Endothelial cell of umbilical vein (primary cell): ENCODE measurements around the gene ANKRD45.

Experiments
- CTCF ChIP-seq, 2 donors: IDR thresholded peaks; 1 replicate in 1 of 2; 2 replicates in 1 of 2; pipeline ENCODE4 v1.5.1; 2011; ENCODE audit warnings: low read length in 2 of 2, mild to moderate bottlenecking in 2 of 2, moderate library complexity in 2 of 2, control low read depth in 1 of 2, inconsistent platforms in 1 of 2, low read depth in 1 of 2; ENCODE audit not compliant: insufficient read depth in 1 of 2; ENCODE audit errors: extremely low read depth in 1 of 2
- EZH2 ChIP-seq: IDR thresholded peaks from 2 replicates; pipeline ENCODE4 v1.6.1; 2012; ENCODE audit warnings: borderline replicate concordance, low read depth, mild to moderate bottlenecking, moderate library complexity, low read length, inconsistent platforms; ENCODE audit not compliant: severe bottlenecking
- FOS ChIP-seq: IDR thresholded peaks from 2 replicates; pipeline ENCODE4 v1.6.1; 2011; ENCODE audit warnings: mild to moderate bottlenecking, low read length, moderate library complexity, borderline replicate concordance; ENCODE audit not compliant: insufficient read depth
- JUN ChIP-seq: IDR thresholded peaks from 2 replicates; pipeline ENCODE4 v1.6.1; 2011; ENCODE audit warnings: borderline replicate concordance, low read depth; ENCODE audit not compliant: insufficient read length, insufficient read depth
- MAX ChIP-seq: IDR thresholded peaks from 2 replicates; pipeline ENCODE4 v1.6.1; 2011; ENCODE audit not compliant: insufficient read depth, insufficient read length
- MYC ChIP-seq: IDR thresholded peaks from one replicate; pipeline ENCODE4 v1.6.1; 2011; ENCODE audit warnings: mild to moderate bottlenecking, low read depth, low read length
- POLR2A ChIP-seq: IDR thresholded peaks from 2 replicates; pipeline ENCODE4 v1.6.1; 2012; ENCODE audit warnings: low read depth, mild to moderate bottlenecking, control low read depth, low read length
- POLR2AphosphoS5 ChIP-seq: IDR thresholded peaks from 2 replicates; pipeline ENCODE4 v1.6.1; 2012; ENCODE audit warnings: low read depth, mild to moderate bottlenecking, control low read depth, low read length, moderate library complexity; ENCODE audit not compliant: insufficient read depth

- no peak for TF ChIP-seq MYC
- TF ChIP-seq CTCF (IDR thresholded peaks at IDR 0.05; ENCODE audit: extremely low read depth in 1 of 2, insufficient read depth in 1 of 2, low read depth in 1 of 2, low read length in 2 of 2): no peak
- TF ChIP-seq MAX: no peak
- TF ChIP-seq POLR2A: no peak
- no peak for TF ChIP-seq JUN
- no peak for TF ChIP-seq EZH2
- no peak for TF ChIP-seq POLR2AphosphoS5
- no peak for TF ChIP-seq FOS
These were observed 23.0 kb downstream of the ANKRD45 start for GRCh38 chr1:173646656-173647055.
